Pons (tissue), 1 donor: Measurements from ENCODE around the gene SLC7A7.
"Not testable (repeated sequence)": the region's sequence is repeated elsewhere in the genome, so short reads cannot be mapped to it uniquely, and the experiment has no call there.

ENCODE experiments used
- DNase-seq: peaks from one replicate; pipeline ENCODE4 v3.0.0-alpha.2; 2016; ENCODE audit warnings: low spot score

SLC7A7 gene

DNA sequence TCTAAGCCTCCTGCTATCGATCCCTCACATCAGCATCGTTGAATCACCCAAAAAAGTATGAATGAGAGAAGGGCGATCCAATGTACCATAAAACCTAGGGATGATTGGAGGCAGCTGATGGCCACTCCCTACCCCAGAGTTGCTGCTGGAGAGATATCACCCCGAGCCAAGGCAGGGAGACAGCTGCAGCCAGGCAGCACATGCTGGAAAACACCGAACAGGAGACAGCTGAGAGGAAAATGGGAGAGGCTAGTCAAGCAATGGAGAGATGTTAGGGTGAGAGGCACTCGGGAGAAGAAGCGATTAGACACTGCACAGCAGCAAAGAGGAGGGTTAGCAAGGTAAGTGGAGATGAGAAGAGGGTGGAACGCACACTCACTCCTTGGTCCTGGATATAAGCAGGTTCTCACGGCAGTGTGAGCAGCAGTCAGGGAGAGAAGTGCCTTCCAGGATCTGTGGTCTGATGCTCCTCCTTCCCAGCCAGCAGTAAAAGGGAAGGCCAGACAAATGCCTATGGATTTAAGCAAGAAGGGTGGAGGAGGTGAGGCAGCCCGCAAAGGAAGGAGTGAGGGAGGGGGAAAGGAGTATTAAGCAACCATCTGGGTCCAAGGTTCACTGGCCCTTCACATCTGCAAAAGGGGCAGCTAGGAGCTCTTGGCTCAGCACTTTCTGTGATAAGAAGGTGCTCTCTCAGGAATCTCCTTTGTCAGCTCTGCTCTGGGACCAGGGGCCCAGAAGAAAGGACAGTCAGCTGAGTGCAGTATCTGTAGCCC lies at the start of gene SLC7A7:
TSS of gene SLC7A7 (minus strand) at position 495 of the 773 bp plus-strand sequence. CDS start 2,037 bp downstream, outside the sequence.
- DNase-seq, result no peak

DNA sequence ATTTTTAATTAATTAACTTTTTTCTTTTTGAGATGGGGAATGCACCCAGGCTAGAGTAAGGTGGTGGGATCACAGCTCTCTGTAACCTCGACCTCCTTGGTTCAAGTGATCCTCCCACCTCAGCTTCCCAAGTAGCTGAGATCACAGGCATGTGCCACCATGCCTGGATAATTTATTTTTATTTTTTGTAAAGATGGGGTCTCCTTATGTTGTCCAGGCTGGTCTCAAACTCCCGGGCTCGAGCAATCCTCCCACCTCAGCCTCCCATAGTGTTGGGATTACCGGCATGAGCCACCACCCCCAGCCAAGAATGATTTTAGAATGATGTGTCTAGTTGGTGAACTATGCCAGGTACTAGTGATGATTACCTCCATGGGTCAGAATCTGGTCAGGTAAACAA lies 49.7 kb upstream of the SLC7A7 start:
- DNase-seq, result no peak

DNA sequence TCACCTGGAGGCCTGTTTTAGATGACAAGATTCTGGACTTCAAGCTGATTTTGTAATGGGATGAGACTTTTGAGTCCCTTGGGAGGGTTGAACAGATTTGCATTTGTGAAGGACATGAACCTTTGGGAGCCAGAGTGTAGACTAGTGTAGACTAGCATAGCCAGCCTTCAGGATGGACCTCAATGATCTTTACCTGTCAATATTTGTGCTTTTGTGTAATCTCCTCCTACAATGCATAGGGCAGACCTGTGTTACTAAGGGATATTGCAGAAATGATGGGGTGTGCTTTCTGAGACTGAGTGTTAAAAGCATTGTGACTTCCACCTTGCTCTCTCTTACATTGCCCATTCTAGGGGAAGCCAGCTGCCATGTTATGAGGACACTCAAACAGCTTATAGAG lies 46.4 kb upstream of the SLC7A7 start:
- DNase-seq, result no peak

DNA sequence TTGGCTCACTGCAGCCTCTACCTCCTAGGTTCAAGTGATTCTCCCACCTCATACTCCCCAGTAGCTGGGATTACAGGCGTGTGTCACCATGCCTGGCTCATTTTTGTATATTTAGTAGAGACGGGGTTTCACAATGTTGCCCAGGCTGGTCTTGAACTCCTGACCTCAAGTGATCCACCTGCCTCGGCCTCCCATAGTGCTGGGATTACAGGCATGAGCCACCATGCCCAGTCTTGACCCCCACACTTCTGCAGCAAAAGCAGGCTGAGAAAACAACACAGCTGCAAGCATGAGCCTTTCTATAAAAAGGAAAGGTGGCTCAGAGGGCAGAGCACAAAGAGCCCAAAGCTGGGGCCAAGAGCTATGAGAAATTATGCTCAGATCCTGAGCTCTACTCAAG lies 45.1 kb upstream of the SLC7A7 start:
- DNase-seq, result not testable (repeated sequence)

DNA sequence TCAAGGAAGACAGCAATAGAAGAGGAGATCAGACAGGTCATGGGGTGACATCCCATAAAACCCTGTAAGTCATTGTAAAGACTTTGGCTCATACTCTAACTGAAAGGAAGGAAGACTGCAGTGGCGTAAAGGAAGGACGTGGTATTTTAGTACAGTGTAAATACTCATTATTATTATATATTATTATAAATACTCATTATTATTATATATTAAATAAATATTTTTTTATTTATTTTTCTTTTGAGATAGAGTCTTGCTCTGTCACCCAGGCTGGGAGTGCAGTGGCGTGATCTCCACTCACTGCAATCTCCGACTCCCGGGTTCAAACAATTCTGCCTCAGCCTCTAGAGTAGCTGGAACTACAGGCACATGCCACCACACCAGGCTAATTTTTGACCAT lies 41.2 kb upstream of the SLC7A7 start:
- no peak for DNase-seq

DNA sequence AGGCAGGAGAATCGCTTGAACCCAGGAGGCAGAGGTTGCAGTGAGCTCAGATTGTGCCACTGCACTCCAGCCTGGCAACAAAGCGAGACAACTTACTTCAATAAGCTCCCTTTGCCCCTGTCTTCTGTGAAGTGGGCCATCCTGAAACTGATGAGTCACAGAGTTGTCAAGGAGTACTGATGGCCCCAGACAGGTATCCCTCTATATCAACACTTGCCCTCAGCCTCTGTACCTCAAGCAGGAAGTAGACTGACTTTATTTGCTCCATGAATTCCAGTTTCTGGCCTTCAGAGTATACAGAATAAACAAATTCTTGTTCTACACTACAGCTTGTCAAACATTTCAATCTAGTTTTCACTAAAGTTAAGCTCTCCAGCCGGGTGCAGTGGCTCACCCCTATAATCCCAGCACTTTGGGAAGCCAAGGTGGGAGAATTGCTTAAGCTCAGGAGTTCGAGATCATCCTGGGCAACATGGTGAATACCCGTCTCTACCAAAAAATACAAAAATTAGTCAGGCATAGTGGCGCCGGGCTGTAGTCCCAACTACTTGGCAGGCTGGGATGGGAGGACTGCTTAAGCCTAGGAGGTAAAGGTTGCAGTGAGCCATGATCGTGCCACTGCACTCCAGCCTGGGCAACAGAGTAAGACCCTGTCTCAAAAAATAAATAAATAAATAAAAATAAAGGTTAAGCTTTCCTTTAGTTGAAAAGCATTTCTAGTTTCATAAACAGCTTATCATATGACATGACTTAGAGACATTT lies 39.9 kb upstream of the SLC7A7 start:
- DNase-seq, result no peak

DNA sequence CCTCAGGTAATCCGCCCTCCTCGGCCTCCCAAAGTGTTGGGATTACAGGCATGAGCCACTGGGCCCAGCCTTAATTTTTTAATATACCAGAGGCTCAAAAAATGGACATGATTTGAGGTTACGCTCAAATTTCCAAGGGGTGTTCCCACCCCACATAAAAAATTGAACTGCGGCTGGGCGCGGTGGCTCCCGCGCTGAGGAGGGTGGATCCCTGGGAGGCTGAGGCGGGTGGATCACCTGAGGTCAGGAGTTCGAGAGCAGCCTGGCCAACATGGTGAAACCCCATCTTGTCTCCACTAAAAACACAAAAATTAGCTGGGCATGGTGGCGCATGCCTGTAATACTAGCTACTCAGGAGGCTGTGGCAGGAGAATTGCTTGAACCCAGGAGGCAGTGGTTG lies 39.1 kb upstream of the SLC7A7 start:
- not testable (repeated sequence) for DNase-seq

DNA sequence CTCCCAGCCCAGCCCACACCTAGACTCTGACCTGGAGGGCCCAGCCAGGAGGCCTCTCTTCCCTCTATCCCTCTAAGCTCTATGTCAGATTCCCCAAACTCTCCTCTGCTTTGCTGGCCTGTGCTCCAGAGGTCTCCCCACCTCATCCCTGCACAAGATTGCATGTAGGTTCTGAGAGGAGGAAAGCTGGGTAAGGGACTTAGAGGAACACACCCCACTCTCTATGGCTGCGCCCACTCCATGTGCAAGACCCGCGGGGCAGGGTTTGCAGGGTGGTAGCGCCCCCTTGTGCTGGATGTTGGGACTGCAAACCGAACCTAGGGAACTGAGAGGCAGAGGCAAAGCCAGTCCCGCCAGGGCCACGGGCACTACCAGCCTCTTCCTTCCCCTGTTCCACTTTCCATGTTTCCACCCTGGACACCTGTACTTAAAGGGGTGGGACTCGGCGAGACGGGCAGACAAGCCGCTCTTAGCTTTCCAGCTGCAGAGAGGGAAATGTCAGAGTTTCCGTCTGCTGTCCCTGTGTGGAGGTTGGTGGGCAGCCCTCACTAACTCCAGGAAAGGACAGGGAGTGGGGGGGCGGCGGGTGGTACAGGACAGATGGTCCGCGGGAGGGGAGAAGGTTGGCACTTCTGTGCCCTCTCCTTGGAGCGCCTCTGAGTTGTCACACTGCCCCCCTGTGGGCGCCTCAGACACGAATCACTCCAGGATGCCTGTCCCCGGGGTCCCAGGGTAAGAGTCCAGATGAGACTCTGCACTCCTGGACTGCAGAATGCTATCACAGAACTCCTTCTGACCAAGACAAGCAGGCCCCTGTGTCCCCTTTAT lies 37.9 kb upstream of the SLC7A7 start:
- peak; percentile 71 for DNase-seq

DNA sequence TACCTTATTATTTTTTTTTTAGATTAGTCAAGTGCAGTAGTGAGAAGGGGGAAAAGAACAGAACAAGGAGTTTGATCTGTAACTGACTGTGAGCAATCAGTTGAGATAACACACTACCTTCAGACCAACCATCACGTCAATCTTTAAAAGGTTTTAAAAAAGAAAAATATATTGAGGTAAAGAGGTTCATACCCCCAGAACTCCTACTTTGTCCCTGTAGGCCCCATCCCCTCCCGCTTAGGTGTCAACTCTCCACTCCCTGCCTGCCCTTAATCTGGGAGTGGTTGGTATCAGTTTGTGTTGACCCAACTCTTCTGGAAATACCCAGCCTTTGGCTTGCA lies 37.3 kb upstream of the SLC7A7 start:
- DNase-seq, result no peak

DNA sequence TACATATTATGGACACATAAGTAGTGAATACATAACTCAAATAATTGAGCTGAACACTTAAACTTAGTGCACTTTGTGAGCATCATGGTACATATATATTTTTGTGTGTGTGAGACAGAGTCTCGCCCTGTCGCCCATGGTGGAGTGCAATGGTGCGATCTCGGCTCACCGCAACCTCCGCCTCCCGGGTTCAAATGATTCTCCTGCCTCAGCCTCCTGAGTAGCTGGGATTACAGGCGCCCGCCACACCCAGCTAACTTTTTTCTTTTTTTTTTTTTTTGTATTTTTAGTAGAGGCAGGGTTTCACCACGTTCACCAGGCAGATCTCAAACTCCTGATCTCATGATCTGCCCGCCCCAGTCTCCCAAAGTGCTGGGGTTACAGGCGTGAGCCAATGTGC lies 36.9 kb upstream of the SLC7A7 start:
- DNase-seq, result not testable (repeated sequence)

DNA sequence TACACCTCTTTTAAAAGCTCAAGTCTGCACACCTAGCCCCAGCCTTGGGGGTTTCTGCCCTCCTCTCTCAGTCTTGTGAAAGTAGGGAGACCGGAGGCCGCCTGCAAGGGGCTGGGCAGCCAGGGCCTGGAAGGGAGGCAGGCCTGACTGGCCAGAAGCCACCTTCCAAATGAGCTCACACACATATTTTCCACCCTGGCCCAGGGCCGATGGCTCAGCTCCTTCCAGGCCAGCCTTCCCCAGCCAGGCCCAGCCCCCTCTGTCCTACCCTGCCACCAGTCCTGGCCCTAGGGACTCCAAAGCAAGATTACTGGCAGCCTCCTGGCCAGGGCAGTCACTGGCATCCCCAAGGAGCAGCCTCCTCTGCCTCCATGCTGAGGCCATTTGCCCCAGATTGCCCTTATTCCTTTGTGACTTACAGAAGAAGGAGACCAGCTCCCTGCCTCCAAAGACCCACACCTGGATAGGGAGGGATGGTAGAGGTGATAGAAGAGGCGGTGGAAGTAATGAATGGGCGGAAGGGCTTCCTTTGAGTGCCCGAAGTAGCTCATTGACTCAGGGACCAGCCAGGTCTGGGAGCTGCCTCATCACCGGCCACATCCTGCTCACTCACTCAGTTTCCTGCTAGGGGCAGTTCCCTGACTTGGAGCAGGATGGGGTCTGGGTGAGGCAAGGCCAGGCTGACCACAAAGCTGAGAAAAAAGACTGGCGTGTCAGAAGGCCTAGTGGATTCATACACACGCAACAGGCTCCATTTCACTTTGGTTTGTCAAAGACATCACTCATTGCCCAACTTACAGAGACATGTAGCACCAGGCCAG lies 35.9 kb upstream of the SLC7A7 start:
- DNase-seq, result no peak

DNA sequence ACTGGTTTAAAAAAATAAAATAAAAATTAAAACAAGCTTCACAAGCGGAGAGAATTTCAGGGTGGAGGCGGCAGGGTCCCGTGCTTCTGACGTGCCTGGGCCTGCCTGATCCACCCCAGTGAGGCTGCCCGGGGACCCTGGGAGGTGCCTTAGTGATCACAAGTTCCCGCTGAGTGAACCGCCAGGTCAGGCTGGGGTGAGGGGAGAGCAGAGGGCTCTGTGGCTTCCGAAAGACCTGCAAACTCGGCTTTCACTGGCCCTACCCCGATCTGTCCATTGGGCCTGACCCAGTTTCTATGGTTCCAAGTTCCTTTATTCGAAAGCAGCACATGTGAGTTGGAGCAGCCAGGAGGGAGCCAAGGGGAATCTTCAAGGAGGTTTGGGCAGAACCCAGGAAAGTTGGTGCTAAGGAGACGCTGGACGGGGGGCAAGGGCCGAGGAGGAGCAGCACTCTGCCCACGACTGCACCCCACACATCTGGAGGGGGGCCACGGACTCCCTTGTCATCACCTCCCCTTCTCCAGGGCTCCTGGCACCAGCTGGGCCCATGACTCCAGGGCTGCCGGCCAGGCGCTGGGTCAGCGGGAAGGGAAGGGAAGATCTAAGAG lies 34.1 kb upstream of the SLC7A7 start:
- no peak for DNase-seq

DNA sequence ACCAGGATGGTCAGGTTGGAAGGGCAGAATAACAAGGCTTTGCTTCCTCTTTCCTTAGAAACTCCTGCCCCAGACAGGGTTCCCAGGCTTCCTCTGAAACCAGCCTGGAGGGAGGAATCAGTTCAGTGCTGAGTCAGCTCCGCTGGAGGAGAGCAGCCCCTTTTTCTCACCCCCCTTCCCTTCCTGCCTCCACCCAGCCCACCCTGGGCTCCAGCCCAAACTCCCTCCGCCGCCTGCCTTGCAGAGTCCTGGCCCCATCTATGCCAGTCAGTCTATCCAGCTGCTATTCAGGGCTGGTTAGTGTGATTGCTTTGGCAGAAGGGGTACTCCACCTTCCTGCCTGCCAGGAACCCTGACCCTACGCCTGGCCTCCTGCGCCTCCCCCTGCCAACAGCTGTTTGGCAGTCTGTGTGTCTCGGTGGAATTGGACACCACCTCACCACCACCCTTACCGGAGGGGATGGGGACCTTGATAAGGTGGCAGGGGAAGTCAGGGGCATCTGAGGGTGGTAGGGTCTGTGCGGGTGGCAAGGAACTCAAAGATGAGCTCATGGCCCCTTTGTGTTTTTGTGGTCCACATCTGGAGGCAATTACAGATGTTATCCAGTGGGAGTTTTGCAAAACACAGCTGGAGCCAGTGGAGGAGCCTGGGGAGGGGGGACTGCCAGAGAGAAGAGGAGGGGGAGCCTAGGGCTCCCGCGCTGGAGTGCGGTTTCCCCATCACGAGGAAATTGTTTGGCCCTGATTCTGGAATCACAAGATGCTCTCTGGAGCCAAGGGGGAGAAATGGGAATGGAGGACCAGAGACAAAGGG lies 33.3 kb upstream of the SLC7A7 start:
- DNase-seq, result peak; percentile 8

DNA sequence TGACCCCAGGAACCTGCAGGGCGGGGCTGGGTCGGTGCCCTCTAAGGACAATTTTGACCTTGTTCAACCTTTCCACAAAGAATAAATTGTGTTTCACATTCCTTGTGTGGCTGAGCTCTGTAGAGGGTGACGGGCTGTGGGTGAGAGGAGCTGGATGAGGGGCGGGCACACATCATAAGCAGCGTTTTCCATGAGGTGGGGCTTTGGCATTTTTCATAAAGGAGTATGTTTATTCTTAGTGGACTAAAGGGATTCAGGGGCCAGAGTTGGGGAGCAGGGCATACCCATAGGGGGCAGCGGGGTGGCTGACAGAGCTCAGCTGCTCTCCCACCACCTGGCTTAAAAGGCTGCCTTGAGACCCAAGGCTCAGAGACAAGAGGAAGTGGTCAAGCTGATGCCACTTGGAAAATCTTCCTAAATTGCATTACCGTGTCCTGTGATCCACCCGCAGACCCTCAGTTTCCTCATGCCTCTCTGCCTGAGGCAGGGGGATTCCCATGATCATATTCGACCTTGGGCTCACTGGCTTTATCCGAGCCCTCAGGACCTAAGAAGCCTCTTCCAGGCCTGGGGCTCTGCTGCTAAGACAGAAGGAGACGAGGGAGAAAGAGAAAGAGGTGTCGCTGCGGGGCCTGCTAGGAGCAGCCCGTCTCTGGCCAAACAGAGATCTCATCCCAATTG lies 32.6 kb upstream of the SLC7A7 start:
- DNase-seq, result no peak

DNA sequence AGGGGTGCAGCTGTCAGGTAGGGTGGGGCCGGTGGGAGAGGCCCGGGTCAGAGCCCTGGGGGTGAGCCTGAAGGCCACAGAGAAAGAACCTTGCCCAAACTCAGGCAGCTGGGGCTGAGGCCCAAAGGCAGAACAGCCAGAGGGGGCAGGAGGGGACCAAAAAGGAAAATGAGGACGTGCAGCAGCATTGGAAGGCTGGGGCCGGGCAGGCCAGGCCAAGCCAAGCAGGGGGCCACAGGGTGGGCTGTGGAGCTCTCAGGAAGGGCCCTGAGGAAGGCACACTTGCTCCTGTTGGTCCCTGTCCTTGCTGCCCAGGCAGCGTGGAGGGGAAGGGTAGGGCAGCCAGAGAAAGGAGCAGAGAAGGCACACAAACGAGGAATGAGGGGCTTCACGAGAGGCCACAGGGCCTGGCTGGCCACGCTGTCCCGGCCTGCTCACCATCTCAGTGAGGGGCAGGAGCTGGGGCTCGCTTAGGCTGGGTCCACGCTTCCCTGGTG lies 31.6 kb upstream of the SLC7A7 start:
- no peak for DNase-seq

DNA sequence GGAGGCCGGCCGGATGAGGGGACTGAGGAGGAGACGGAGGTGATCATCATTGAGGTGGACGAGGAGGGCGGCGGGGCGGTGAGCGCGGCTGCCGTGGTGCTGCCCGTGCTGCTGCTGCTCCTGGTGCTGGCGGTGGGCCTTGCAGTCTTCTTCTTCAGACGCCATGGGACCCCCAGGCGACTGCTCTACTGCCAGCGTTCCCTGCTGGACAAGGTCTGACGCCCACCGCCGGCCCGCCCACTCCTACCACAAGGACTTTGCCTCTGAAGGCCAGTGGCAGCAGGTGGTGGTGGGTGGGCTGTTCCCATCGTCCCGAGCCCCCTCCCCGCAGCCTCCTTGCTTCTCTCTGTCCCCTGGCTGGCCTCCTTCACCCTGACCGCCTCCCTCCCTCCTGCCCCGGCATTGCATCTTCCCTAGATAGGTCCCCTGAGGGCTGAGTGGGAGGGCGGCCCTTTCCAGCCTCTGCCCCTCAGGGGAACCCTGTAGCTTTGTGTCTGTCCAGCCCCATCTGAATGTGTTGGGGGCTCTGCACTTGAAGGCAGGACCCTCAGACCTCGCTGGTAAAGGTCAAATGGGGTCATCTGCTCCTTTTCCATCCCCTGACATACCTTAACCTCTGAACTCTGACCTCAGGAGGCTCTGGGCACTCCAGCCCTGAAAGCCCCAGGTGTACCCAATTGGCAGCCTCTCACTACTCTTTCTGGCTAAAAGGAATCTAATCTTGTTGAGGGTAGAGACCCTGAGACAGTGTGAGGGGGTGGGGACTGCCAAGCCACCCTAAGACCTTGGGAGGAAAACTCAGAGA lies 30.8 kb upstream of the SLC7A7 start:
- no peak for DNase-seq

DNA sequence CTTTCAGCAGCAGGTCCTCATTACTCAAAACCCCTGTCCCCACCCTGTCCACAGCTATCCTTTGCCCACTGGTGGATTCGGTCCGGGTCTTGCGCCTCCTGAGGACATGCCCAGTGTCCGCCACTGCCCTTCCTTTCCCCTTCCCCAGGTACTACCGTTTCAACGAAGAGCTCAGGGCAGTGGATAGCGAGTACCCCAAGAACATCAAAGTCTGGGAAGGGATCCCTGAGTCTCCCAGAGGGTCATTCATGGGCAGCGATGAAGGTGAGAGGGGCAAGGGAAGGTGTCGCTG lies 29.8 kb upstream of the SLC7A7 start:
- DNase-seq, result no peak

DNA sequence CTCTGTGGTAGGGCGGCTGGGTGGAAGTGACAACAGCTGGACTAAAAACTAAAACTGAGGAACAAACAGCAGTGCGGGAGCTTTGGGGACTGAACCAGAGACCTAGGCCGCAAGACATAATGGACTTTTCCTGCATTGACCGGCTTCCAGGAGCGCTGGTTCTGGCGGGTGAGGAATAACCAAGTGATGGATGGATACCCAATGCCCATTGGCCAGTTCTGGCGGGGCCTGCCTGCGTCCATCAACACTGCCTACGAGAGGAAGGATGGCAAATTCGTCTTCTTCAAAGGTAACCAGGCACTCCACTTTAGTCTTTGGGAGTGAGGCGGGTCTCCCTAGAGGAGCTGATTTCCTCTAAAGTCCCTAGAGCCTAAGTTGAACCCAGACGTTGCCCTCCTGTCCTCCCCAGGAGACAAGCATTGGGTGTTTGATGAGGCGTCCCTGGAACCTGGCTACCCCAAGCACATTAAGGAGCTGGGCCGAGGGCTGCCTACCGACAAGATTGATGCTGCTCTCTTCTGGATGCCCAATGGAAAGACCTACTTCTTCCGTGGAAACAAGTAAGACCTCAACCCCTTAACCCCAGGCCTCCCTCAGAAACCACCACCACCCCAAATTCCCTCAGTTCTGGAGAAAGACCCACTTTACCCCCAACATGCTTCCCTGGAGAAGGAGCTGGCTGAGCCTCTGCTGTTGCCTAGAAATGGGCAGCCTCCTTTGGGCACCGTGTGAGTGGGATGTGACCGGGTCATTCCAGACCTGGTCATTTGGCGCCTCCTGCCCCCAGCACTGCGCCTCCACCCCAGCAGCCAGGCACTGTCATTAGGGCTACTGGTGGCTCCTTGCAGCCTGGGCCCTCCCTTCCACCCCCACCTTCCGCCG lies 29.2 kb upstream of the SLC7A7 start:
- DNase-seq, result no peak
